ENCODE measurements around the gene ITGB5.
"Not testable (repeated sequence)": the region's sequence is repeated elsewhere in the genome, so short reads cannot be mapped to it uniquely, and the experiment has no call there.

ITGB5 gene

DNA sequence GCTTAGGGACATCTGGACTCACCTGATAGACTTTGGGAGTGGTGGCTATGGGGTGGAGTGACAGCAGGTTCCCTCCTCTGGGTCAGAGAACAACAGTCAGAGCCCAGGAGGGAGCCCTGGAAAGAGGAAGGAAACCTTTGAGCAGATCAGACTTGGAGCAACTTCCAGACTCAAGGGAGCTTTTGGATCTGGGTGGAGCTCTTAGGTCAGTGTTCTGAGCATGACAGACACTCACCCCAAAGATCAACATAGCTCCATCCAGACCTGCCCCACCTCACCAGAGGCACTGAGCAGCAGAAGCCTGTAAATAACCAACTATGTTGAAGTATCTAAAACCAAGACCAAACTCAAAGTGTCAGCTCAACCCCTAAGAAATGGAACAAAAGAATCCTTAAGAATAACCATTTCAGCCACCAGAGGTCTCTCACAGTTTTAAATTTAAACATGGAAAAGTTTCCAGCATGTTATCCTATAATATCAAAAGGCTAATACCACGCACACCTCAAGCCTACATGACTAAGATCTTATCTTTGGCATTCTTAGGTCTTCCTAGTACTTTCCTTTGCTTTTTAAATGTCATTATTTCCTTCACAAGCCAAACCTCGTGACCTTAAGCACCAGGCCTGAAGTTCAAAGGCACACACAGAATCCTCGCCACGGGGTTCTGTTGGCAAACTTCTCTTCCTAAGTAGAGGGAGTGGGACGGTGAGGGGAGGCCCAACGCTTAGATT is 100.5 kb downstream of the ITGB5 start:
- DNase-seq: peak; percentile 49

DNA sequence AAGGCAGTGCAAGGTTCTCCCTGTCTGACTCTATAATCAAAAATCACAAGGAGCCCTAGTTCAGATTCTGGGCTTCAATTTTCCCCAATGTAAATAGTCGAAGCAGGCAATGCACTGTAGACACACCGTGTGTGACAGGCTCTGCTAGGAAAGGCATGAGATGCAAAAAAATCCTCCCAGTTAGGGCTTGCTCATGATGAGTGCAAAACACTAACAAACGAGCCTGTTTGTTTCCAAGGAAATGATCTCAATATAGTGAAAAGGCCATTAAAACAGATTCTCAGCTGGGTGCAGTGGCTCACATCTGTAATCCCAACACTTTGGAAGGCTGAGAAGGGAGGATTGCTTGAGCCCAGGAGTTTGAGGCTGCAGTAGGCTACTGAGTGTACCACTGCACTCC is 101.2 kb downstream of the ITGB5 start:
- DNase-seq: no peak

DNA sequence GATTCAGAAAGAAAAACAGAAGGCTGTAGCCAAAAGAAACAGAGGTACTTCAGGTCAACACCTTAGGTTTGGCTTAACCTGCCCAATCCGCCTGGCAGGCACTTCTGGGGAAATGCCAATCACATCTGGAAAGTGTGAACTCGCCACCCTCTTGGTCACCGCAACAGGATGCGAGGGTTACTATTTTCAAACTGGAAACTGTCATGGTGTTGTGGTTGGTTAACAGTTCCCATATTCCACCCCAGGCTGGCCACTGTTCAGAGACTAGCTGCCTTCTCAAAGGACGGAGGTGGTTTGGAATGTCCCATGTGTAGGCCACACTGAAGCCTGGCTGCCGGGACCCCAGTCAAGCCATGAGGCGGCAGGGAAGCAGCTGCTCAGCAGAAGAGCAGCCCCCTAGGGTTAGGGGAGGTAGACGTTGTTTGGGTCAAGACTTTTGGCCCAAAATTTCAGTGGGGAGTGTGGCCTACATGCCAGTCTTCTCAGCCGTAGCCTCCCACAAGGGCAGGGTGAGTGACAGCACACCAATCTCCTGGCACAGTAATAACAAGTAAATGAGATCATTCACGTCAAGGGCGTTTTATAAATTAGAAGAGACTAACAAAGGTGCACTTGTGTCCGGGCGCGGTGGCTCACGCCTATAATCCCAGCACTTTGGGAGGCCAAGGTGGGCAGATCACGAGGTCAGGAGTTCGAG is 102.3 kb downstream of the ITGB5 start:
- no peak for DNase-seq

DNA sequence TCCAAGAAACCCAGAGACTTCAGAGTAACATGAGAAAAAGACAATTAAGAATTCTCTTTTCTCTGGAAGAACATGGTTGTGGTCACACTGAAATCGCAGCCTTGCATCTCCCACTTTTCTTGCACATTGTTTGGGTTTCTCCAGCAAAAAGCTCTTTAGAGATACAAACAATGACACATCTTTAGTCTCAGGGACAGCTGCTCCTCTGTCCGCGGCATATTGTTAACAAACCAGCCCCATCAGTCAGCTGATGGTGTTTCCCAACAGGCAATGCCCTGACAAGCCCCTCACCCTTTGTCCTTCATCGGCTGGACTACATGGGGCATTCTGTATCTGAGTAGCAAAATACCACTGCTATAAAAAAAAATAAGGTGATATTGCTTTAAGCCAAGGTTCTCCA is 103.5 kb downstream of the ITGB5 start:
- DNase-seq: no peak

DNA sequence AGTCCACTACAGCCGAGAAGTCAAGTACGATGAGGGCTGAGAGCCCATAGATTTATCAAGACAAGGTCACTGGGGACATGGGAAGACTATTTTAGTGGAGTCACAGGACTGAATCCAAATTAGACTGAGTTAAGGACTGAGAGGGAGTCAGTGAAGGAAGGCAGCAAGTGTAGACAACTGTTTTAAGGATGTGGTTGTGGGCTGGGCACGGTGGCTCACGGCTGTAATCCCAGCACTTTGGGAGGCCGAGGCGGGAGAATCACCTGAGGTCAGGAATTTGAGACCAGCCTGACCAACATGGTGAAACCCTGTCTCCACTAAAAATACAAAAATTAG is 104.8 kb downstream of the ITGB5 start:
- DNase-seq: not testable (repeated sequence)

DNA sequence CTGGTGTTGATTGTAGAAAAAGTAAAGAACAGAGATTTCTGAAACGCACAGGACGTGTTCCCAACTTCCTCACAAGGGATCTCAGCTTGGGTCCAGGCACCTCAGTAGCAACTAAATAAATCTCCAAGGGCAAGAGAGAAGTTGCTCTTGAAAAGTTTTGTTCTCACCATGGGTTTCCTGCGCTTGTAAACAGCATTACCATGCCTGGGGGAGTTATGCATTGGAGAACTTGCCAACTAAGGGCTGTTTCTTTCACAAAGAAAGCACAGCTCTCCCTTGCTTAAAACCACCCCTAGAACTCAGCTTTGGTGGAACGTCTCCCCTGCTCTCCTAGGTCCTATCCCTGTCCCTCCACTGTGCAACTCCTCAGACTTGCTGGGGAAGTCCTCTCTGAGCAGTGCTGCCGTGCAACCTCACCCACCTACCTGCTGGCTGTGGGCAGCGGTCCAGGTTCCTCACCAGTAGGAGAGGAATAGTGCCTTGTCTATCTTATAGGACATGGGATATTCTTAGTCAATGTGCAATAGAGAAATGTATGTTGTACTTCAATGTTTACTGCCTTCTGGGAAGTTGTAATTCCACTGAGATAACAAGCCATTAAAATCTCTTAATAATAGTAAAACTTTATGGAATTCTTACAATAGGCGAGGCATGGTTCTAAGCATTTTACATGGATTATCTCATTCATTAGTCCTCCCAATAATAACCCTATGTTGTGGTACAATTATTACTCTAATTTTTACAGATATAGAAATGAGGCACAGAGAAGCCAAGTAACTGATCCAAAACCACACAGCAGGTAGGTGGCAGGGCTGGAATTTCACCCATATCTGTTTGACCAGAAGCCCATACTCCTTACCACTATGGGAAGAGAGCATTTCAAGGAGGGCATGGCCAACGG is 105.4 kb downstream of the ITGB5 start:
- no peak for DNase-seq

DNA sequence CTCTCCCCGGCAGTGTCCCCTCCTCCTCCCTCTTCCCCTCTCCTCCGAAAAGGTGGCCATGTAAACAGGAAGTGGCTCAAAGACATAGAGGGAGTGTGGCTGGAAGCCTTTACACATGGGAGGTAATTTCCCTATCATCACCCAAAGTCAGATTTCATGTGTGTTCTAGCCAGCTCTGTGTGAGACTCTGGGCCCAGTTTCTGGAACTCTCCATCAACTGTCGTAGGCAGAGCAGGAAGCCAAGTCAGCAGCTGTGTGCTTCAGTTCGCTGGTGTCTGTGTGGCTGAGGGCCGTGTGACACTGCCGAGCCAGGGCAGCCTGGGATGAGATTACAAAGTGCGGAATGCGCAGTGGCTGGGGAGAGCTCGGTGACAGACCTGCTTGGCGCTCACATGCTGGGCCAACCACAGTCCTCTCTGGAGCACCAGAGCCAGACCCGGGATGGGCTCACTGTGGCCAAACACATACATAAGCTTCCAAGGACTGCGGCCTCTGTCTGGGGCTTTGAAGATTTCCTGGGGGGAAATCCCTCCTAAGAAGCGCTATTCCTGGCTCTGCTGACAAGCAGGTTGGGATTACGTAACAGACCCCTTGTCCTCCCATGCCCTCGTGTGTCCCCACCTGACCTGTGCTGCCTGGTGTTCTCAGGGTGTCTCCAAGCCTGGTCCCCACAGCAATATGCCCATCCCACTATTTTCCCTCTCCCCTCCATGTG is 106.2 kb downstream of the ITGB5 start:
- peak; percentile 80 for DNase-seq

DNA sequence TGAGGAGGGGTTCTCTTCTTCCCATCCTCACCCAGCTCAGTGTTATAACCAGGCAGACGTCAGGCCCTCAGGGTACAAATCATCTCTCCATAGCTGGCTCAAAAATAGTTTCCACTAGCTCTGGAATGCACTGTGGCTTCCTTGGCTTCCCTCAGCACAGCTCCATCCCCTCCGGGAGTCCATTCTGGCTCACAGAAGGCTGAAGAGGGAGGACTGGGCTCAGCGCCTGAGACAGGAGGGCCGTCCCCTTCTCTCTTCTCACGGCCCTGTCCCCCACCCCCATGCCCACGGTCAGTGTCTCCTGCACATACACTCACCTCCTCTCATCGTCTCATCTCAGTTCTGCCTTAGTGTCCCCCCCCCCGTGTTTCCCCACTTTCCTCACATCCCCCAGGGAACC is 106.8 kb downstream of the ITGB5 start:
- peak; percentile 92 for DNase-seq

DNA sequence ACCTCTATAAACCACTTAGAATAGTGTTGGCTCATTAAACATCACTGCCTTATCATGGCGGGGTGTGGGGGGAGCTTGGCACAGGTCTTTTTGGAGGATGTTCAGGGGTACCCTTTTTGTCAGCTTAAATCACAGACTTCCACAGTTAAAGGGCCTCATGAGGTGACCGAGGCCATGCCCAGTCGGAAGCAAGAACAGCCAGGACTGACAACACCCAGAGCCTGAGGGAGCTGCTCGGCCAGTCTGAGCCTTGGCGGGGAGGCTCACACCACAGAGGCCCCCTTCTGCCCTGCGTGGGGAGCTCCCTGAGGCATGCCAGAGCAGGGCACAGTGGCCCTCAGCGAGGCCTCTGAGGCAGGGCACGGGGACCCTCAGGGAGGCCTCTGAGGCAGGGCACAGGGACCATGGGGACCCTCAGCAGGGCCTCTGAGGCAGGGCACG is 107.4 kb downstream of the ITGB5 start:
- no peak for DNase-seq

DNA sequence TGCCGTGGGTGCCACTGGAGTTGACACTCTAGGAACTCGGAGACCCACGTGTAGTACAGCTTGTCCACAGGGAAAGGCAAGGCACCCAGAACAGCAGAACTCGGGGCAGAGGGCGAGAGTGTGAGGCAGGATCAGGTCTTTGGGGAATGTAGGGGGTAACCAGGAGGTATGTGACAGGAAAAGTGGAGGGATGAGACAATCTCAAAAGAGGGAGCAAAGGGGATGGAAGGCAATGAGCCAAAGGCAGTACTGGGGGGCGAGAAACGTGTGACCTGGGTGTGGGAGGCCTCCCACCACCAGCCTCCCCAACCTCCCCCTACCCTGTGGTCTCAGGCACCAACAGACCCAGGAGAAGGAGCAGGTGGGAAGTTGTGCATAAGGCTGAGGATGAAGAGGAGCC is 108.0 kb downstream of the ITGB5 start:
- DNase-seq: no peak

DNA sequence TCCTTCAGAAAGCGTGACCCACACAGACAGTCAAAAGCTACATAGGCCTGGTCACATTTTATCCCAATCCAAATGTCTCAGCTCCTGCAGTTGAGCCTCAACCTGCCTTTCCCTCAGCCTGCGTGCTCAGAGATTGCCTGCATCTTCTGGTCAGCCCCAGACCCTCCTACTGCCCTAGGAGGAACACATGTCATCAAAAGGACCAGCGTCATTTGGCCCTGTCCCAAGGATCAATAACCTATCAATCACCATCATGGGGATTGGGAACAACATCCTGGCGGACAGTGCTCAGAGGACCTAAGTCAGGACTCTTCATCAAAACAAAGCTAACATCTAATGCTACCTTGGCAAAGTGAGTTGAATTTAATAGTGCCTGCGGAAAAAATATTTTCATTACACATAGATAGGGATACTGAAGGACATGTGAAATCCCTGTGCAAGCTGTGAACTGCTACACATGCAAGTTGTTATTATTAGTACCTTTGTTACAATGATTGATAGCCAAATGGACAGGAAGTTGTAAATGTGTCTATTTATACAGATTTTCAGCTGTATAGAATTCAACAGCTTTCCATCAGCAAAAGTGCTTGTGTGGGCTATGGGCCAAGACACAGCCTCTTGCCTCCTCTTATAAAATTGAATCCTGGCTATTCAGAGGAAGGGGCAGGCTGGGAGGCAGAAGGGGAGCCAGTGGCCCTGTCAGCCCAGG is 109.2 kb downstream of the ITGB5 start:
- no peak for DNase-seq

DNA sequence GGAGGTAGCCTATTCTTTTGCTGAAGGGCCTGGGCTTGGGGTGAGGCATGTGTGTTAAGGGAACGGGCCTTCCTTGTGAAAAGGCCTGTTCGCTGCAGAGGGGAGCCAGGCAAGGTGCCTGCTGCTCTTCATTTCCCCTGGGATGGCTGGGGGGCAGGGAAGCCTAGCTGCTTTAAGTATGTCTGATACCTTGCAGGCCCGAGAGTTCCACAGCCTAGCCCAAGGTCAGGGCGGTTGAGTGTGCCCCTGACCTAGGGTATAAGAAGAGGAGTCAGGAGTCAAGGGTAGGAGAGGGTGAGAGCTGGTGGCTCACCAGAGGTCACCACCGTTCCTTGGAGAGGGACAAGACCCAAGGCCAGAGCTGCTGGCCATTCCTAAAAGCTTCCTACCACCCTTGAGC is 110.3 kb downstream of the ITGB5 start:
- DNase-seq: no peak

DNA sequence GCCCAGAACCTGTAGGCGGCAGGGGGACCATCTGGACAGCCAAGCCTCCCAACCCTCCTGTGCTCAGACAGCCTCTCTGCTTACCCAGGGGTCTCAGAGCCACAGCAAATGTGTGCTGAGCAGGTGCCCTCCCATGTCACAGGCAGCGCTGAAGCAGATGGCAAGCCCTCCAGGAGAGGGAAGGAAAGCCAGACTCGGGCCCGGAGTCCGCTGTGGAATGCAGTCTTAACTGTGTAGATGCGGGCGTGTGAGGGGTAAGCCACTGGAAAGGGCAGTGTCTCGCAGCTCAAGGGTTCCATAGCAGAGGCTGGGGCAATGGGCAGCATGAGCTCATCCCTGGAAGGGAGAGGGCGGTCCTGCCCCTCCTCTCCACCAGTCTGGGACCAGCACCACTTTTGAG is 111.3 kb downstream of the ITGB5 start:
- no peak for DNase-seq

DNA sequence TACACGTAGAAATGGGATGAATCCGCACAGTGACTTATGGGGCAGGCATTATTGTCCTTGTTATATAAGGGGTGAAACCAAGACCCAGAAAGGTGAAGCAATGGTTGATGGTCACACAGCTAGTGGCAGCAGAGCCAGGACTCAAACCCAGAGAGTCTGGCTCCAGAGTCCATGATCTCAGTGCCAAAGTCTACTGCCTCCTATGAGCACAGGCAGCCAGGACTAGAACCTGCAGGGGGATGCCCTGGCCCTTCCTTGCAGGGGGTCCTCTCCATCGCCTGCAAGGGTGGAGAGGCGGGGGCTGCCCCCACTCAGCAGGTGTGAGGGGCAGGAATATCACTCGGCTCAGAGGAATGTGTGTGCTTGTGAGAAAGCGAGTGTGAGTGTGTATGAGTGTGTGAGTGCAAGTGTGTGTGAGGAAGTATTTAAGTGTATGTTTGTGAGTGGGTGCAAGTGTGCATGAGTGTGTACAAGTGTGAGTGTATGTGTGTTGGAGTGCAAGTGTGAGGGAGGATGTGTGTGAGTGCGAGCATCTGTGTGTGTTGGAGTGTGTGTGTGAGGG is 112.2 kb downstream of the ITGB5 start:
- DNase-seq: no peak

DNA sequence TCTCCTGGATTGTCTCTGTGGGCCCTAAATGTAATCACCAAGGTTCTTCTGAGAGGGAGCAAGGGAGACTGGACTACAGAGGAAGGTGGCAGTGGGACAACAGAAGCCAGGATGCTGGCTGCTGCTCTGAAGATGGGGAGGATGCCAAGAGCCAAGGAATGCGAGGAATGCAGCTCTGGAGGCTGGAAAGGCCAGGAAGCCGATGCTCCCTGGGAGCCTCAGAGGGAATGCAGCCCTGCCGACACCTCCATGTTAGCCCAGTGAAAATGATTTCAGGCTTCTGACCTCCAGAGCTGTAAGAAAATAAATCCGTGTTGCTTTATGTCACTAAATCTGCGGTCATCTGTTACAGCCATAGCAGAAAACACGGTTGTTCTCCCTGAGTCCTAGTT is 112.8 kb downstream of the ITGB5 start:
- DNase-seq: peak; percentile 91

DNA sequence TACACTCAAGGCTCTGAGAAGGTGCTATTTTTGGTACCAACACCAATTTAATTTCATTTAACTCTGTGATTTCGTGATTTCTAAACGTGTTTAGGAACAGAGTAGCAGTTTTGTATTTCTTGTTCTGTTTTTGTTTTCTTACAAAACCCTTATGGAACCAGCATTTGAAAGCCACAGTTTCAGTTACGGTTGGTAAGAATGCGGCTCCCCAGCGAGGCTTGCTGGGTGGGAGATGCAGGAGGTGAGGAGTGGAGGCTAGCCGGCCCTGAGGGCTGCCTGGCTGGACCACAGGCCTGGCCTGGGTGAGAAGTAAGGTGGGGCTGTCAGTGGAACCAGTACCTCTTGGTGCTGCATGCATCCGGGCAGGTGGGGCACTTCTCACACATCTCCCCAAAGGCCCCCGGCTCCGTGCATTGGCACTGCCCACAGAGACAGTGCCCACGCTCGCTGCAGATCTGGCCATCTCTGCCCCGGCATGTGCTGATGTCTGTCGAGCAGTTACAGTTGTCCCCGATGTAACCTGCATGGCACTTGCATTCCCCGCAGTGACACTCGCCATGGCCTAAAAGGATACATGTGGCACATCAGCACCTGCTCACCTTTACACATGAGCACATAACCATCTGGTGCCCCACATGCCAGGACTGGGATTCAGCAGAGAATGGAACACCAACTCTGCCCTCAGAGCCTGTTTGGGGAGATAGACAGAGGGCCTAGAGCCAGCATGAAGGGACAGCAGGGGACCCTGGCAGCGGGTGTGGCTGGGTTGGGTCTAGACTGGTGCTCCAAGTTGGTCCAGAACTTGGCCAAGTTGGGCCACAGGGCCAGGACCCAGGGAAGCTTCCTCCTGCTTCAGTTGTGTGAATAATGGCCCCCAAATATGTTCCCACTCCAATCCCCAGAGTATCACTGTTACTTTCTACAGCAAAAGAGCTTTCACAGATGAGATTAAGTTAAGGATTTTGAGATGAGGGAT is 113.5 kb downstream of the ITGB5 start:
- DNase-seq: no peak

DNA sequence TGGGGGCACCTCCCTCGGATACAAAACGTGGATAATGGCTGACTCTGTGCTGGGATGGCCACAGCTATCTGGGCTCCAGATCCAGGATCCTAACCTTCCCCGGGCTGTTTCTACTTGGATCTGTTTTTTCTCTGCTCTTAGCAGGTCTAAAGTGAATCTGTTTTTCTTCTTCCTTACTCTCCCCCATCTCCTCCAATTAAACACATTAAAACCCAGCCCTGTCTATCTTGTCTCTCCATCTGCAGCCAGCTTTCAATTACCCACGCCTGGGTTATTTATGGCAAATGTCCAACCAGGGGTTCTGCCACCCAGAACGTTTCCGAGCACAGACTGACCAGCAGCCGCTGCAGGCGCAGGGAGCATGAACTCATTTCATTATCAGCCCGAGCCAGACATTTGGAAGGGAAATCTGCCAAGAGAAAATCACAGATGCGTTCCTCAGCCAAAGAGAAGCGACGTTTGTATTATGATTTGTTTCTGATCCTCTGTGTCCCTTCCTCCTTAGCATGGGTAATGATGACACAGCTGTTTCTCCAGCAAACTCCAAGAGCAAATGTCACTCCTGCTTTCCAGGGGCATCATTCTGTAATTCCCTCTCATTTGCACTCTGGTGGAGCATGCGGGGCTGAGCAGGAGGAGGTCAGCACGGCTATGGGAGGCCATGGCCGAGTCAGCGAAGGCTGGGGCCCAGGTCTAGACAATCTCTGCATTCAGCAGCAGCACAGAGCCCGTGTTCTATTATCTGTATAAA is 114.9 kb downstream of the ITGB5 start:
- DNase-seq: peak; percentile 70

DNA sequence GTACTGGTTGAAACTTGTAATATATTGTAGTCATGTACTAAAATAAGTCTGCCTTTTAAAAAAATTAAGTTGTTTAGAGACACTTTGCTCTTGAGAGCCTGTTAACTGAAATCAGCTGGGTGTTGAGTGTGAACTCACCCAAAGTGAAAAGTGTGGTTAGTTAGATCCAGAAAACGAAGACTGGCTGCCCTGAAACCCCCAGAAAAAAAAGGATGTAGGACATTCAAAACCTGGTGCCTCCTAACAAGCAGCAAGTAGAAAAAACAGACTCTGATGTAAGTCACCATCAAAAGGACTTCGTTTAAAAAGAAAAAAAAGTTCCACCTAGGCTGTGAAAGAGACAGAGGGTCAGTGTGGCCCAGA is 116.1 kb downstream of the ITGB5 start:
- no peak for DNase-seq

DNA sequence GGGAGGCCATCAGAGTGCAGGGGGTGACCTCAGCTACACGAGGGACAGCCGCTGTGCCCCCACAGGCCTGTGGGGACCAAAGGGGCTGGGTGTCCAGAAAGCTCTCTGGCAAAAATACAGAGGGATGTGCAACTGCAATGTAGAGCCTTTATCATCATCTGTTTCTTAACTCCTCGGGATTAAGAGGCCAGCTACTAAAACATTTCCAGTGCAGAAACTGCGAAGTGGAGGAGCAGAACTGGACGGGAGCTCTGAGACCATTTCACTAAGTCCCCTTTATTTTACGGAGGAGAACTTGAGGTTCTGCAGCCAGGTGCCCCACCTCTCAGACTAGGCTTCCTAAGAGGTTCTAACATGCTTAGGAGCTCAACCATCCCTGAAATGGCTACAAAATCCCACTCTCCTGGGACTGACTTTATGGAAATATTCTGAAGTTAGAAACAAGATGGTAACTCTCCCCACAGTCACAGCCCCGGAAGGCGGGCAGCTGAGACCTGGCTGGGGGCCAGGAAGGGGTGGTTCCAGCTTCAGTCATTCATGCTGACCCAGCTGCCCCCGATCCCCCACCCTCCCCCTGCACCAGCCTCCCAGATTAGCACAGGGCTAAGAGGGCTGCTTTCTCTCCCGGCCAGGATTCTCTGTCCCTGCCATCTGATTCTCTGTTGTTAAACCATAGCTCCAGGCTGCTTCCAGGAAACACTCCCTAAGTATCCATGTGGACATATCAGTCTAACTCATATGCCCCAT is 116.7 kb downstream of the ITGB5 start:
- DNase-seq: no peak
